ENCODE data around the gene DIABLO.

Gene DIABLO

DNA sequence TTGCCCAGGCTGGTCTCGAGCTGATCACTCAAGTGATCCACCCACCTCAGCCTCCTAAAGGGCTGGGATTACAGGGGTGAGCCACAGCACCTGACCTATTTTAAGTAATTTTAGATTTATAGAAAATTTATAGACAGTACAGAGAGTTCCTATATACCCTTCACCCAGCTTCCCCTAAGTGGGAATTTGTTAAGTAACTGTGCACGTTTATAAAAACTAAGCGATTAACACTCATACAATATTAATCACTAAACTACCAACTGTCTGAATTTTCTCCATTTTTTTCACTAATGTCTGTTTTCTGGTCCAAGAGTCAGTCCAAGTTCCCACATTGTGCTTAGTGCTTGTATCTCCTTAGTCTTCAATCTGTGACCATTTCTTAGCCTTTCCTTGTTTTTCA, 57.4 kb downstream of the DIABLO start:
- Histone ChIP-seq H3K27me3 (ENCODE audit: insufficient read depth, low read length) (no peaks in the 10 kb centered on the region; the same call in 1 of the 2 replicates), H2AFZ (ENCODE audit: low read length, unreplicated experiment) (no peak overlapping the region), H3K4me1 (ENCODE audit: control insufficient read depth, insufficient read depth, low read length, unreplicated experiment) (no peaks in the 10 kb centered on the region), H3K79me2 (ENCODE audit: control insufficient read depth, insufficient read depth, low read length, unreplicated experiment) (no peaks in the 10 kb centered on the region), H3K36me3 (ENCODE audit: insufficient read depth, low read length) (no peaks in the 10 kb centered on the region), H3K4me3 (ENCODE audit: low read depth, low read length) (no peak overlapping the region), H3K27ac (ENCODE audit: low read depth, low read length) (no peak overlapping the region)

- Histone ChIP-seq H3K36me3 (ENCODE audit: insufficient read depth, low read length) (no peaks in the 10 kb centered on the region), H3K79me2 (ENCODE audit: control insufficient read depth, insufficient read depth, low read length, unreplicated experiment) (no peaks in the 10 kb centered on the region), H3K4me3 (ENCODE audit: low read depth, low read length) (no peak overlapping the region), H3K4me1 (ENCODE audit: control insufficient read depth, insufficient read depth, low read length, unreplicated experiment) (no peaks in the 10 kb centered on the region), H3K27me3 (ENCODE audit: insufficient read depth, low read length) (no peaks in the 10 kb centered on the region), H3K27ac (ENCODE audit: low read depth, low read length) (no peak overlapping the region), H2AFZ (ENCODE audit: low read length, unreplicated experiment) (no peak overlapping the region)
These were observed 58.4 kb downstream of the DIABLO start for GRCh38 chr12:122167356-122167925.

DNA sequence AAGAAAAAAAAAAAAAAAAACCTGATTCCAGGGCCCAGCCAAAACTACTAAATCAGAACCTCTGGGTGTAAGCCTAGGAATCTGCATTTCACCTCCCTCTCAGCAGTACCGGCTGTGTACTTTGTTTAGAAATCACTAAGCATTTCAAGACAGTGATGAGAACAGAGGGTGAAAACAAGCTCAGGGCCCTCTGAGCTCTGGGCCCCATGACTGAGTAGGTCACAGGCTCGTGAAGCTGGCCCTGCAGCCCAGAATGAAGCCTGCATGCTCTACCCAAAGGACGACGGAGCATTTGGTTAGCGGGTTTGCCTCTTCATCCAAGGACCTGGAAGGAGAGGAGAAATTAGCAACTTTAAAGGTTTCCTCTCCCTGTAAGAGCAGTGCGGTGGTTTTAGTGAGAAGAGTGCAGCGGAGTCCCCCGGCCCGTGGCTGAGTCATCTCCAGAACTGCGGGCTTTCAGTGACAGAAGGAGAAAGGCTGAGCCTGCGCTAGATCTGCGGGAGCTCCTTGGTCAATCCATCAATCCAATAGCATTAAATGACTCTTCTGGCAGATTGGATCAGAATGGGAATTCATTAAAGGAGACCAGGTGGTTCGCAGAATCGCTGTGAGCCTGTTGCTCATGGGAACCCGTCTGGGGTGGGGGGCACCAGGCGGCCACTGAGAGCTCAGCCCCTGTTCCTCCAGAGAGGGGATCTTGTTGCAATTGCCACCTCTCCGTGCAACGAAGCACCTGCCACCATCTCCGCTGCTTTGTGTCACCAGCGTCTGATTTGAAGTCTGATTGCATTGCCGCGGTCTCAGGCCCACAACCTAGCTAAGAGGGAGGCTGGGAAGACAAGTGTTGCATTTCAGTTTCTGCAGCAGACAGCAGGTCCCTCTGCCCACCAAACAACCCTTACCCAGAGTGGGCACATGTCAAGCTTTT, 59.2 kb downstream of the DIABLO start:
- no peaks in the 10 kb centered on the region for H3K79me2 ChIP-seq (ENCODE audit: control insufficient read depth, insufficient read depth, low read length, unreplicated experiment)
- H3K4me1 ChIP-seq (ENCODE audit: control insufficient read depth, insufficient read depth, low read length, unreplicated experiment) = no peaks in the 10 kb centered on the region
- H3K36me3 ChIP-seq (ENCODE audit: insufficient read depth, low read length) = no peaks in the 10 kb centered on the region
- H3K27ac ChIP-seq (ENCODE audit: low read depth, low read length) = no peak overlapping the region
- H3K4me3 ChIP-seq (ENCODE audit: low read depth, low read length) = no peak overlapping the region
- no peaks in the 10 kb centered on the region for H3K27me3 ChIP-seq (ENCODE audit: insufficient read depth, low read length)
- H2AFZ ChIP-seq (ENCODE audit: low read length, unreplicated experiment) = no peak overlapping the region

- Histone ChIP-seq H3K36me3 (ENCODE audit: insufficient read depth, low read length) (no peaks in the 10 kb centered on the region), H3K4me3 (ENCODE audit: low read depth, low read length) (no peak overlapping the region), H2AFZ (ENCODE audit: low read length, unreplicated experiment) (no peak overlapping the region), H3K79me2 (ENCODE audit: control insufficient read depth, insufficient read depth, low read length, unreplicated experiment) (no peaks in the 10 kb centered on the region), H3K27me3 (ENCODE audit: insufficient read depth, low read length) (no peaks in the 10 kb centered on the region), H3K27ac (ENCODE audit: low read depth, low read length) (no peak overlapping the region), H3K4me1 (ENCODE audit: control insufficient read depth, insufficient read depth, low read length, unreplicated experiment) (no peaks in the 10 kb centered on the region)
These were observed 62.9 kb downstream of the DIABLO start for GRCh38 chr12:122162976-122163375.

DNA sequence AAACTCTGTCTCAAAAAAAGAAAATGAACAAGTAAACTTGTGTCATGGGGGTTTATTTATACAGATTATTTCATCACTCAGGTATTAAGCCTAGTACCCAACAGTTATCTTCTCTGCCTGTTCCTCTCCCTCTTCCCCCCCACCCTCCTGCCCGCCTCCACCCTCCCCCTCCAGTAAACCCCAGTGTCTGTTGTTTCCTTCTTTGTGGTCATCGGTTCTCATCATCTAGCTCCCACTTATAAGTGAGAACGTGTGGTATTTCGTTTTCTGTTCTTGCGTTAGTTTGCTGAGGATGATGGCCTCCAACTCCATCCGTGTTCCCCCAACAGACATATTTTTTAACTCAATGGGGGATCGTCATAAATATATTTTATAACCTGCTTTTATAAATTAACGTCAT, 64.2 kb downstream of the DIABLO start:
- Histone ChIP-seq H2AFZ (ENCODE audit: low read length, unreplicated experiment) (no peak overlapping the region), H3K27ac (ENCODE audit: low read depth, low read length) (no peak overlapping the region), H3K79me2 (ENCODE audit: control insufficient read depth, insufficient read depth, low read length, unreplicated experiment) (no peaks in the 10 kb centered on the region), H3K27me3 (ENCODE audit: insufficient read depth, low read length) (no peaks in the 10 kb centered on the region), H3K36me3 (ENCODE audit: insufficient read depth, low read length) (no peaks in the 10 kb centered on the region), H3K4me1 (ENCODE audit: control insufficient read depth, insufficient read depth, low read length, unreplicated experiment) (no peaks in the 10 kb centered on the region), H3K4me3 (ENCODE audit: low read depth, low read length) (no peak overlapping the region)

DNA sequence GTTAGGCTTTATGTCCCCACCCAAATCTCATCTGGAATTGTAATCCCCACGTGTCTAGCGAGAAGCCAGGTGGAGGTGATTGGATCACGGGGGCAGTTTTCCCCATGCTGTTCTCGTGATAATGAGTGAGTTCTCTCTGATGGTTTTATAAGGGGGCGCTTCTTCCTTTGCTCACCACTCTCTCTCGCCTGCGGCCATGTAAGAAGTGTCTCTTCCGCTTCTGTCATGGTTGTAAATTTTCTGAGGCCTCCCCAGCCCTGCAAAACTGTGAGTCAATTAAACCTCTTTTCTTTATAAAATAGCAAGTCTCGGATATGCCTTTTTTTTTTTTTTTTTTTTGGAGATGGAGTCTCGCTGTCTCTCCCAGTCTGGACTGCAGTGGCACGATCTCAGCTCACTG, 65.1 kb downstream of the DIABLO start:
- no peak overlapping the region for H2AFZ ChIP-seq (ENCODE audit: low read length, unreplicated experiment)
- H3K27me3 ChIP-seq (ENCODE audit: insufficient read depth, low read length) = no peaks in the 10 kb centered on the region
- H3K79me2 ChIP-seq (ENCODE audit: control insufficient read depth, insufficient read depth, low read length, unreplicated experiment) = no peaks in the 10 kb centered on the region
- no peaks in the 10 kb centered on the region for H3K4me1 ChIP-seq (ENCODE audit: control insufficient read depth, insufficient read depth, low read length, unreplicated experiment)
- no peak overlapping the region for H3K27ac ChIP-seq (ENCODE audit: low read depth, low read length)
- H3K36me3 ChIP-seq (ENCODE audit: insufficient read depth, low read length) = no peaks in the 10 kb centered on the region
- no peak overlapping the region for H3K4me3 ChIP-seq (ENCODE audit: low read depth, low read length)

DNA sequence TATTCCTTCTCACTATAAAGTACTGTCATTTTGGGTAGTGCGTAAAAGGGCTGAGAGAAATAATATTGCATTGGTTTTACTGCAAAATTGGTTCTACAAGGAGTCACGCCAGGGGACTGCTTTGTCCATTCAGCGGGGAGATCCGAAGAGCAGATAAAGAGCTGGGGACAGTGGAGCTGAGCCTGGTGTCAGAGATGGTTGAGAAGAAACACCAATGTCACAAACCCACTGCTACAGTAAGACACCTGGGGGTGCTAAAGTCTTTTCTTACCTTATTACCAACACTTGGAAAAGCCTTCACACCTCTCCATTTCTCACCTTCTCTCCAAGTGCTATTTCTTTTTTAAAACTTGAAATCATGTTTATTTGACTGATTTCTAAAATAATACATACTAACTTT, 66.0 kb downstream of the DIABLO start:
- Histone ChIP-seq H2AFZ (ENCODE audit: low read length, unreplicated experiment) (no peak overlapping the region), H3K4me3 (ENCODE audit: low read depth, low read length) (no peak overlapping the region), H3K79me2 (ENCODE audit: control insufficient read depth, insufficient read depth, low read length, unreplicated experiment) (no peaks in the 10 kb centered on the region), H3K27ac (ENCODE audit: low read depth, low read length) (no peak overlapping the region), H3K4me1 (ENCODE audit: control insufficient read depth, insufficient read depth, low read length, unreplicated experiment) (no peaks in the 10 kb centered on the region), H3K36me3 (ENCODE audit: insufficient read depth, low read length) (no peaks in the 10 kb centered on the region), H3K27me3 (ENCODE audit: insufficient read depth, low read length) (no peaks in the 10 kb centered on the region)

GRCh38 chr12:122158700-122159285, 67.1 kb downstream of the DIABLO start:
- Histone ChIP-seq H3K4me1 (ENCODE audit: control insufficient read depth, insufficient read depth, low read length, unreplicated experiment) (no peaks in the 10 kb centered on the region), H3K27ac (ENCODE audit: low read depth, low read length) (no peak overlapping the region), H3K36me3 (ENCODE audit: insufficient read depth, low read length) (no peaks in the 10 kb centered on the region), H3K4me3 (ENCODE audit: low read depth, low read length) (no peak overlapping the region), H3K27me3 (ENCODE audit: insufficient read depth, low read length) (no peaks in the 10 kb centered on the region), H2AFZ (ENCODE audit: low read length, unreplicated experiment) (no peak overlapping the region), H3K79me2 (ENCODE audit: control insufficient read depth, insufficient read depth, low read length, unreplicated experiment) (no peaks in the 10 kb centered on the region)
